Astrocyte of the spinal cord (primary cell): Measurements from ENCODE around the gene NRXN3.

Source experiments
- DNase-seq: peaks from one replicate; pipeline ENCODE4 v3.0.0; 2011; ENCODE audit warnings: low read depth, low spot score
- H3K4me3 ChIP-seq: 2 replicates; pipeline ENCODE4 v1.5.1; 2011; ENCODE audit warnings: low read depth, mild to moderate bottlenecking, low read length, moderate library complexity
- in situ Hi-C: cut with HindIII; loops from 2 replicates; pipeline ENCODE4 v1.10.0; 2017; ENCODE audit warnings: low sequenced_read_pairs
- TF ChIP-seq, protein P1 (sequence below): IDR thresholded peaks from 2 replicates; pipeline ENCODE4 v1.5.1; 2012; ENCODE audit warnings: low read depth, mild to moderate bottlenecking, low read length, inconsistent platforms

Gene NRXN3

DNA sequence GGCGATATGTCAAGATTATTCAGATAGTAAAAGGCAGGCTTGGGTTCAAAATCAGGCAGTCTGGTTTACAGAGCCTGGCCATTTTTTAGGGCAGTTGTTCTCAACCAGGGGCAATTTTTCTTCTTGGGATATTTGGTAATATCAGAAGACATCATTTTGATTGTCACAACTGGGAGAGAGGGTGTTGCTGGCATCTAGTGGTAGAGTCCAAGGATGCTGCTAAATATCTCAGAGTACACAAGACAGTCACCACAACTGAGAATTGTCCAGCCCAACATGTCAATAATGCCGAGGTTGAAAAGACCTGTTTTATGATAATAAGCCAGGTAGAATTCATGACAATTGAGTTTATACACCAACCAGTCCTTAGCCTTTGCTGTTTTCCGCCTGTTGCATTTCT lies 733.9 kb downstream of the NRXN3 start:
- no peak overlapping the region for H3K4me3 ChIP-seq
- DNase-seq: no peak
- in situ Hi-C loops: no loop called here
- TF ChIP-seq, protein P1, sequence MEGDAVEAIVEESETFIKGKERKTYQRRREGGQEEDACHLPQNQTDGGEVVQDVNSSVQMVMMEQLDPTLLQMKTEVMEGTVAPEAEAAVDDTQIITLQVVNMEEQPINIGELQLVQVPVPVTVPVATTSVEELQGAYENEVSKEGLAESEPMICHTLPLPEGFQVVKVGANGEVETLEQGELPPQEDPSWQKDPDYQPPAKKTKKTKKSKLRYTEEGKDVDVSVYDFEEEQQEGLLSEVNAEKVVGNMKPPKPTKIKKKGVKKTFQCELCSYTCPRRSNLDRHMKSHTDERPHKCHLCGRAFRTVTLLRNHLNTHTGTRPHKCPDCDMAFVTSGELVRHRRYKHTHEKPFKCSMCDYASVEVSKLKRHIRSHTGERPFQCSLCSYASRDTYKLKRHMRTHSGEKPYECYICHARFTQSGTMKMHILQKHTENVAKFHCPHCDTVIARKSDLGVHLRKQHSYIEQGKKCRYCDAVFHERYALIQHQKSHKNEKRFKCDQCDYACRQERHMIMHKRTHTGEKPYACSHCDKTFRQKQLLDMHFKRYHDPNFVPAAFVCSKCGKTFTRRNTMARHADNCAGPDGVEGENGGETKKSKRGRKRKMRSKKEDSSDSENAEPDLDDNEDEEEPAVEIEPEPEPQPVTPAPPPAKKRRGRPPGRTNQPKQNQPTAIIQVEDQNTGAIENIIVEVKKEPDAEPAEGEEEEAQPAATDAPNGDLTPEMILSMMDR: no peak

DNA sequence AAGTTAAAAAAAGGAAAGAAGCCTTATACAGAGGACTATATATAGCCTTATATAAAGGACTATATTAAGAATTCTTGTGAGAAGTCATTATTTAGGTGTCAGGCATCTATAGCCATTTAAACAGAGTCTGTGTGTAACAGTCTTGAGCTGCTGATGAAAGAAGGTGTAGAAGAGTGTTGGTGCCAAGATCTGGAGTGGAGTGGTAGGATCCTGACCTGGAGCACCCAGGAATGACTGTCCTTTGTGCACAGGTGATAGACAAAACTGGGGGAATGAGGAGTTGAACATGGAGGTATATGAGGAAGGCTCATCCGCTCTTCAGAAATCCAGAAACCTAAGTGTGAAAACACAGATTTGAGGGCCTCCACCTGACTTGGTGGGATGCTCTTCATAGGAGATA lies 747.3 kb downstream of the NRXN3 start:
- no peak overlapping the region for H3K4me3 ChIP-seq
- in situ Hi-C loops: no loop called here
- no peak for DNase-seq
- TF ChIP-seq, protein P1: no peak

DNA sequence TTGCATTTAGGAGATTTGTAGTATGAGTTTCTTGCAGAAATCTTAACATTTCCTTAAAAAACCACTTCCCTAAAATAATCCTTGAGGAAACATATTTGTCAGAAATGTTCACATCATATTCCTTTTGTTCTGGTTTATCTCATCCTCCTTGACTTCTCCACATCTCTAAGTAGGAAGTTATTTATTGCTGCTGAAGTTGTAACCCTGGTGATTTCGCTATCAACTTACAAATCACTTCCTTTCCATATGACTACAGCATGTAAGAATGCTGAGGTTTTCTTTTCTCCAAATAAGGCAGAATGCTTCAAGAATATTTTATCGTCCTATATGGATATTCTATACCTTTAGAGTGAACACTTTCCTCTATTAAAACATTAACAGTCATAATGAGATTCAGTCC lies 751.7 kb downstream of the NRXN3 start:
- peak; percentile 82 for DNase-seq
- no peak overlapping the region for H3K4me3 ChIP-seq
- TF ChIP-seq, protein P1: no peak
- in situ Hi-C loops: no loop called here

DNA sequence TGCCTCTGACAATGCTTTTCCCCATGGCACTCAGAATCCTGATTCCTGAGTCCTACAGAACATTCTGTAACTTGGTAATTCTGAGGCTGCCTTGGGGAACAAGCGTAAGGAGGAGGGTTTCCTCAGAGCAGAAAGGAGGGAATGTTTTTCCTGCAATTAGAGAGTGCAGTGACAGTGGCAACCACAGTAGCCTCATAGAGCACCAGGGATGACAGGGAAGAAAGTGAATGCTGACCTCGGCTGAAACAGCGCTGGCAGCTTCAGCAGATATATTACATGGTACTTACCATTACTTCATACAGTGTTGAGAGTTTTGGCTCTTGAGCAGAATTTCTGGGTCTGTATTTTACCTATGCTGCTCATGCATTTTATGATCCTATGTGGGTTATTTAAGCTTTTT lies 757.1 kb downstream of the NRXN3 start:
- H3K4me3 ChIP-seq: no peak overlapping the region
- no peak for DNase-seq
- TF ChIP-seq, protein P1: no peak
- in situ Hi-C loops: no loop called here

DNA sequence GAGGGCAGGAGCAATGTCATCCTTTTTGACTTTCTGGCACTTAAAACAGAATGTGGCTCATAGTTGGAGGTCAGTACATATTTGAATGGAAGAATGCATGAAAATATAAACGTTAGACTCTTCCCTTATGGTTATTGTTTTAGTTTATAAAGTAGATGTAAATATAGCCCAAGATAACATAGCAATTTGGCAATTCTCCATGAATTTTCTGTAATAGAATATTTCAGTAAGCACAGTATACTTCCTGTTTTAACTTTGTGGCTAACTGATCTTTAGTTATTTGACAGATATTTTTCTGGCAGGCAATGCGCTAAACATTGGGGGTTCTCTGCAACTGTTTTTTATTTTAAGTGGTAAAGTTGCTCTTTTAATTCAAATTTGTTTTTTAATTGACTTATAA lies 763.0 kb downstream of the NRXN3 start:
- TF ChIP-seq, protein P1: no peak
- no peak overlapping the region for H3K4me3 ChIP-seq
- DNase-seq: no peak
- in situ Hi-C loops: no loop called here

DNA sequence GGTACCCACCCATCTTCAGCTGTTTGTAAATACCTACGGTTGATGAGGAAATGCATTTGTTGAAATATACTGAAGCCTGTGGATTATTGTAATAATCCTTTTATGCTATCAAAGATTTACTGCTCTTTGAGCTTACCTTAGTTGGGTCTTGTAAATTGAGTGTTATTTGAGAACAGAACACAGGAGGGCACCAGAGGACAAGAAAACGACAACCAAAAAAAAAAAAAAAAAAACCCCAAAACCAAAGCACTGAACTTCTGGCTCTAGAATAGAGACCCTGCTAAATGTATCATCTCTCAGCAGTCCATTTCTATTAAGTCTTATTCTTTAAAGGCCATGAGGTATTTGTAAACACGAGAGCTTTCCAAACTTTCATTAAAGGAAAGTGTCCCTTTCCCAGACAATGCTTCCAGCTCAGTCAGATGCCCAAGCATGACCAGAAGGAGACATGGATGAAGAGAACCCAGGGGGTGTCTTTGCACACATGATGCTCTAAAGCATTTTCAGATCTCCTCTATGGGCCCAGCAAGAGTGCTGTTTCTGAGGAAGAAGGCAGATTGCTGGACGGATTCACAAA lies 763.9 kb downstream of the NRXN3 start:
- in situ Hi-C loops: no loop called here
- TF ChIP-seq, protein P1: peak; percentile 48
- no peak overlapping the region for H3K4me3 ChIP-seq
- peak; percentile 51 for DNase-seq

DNA sequence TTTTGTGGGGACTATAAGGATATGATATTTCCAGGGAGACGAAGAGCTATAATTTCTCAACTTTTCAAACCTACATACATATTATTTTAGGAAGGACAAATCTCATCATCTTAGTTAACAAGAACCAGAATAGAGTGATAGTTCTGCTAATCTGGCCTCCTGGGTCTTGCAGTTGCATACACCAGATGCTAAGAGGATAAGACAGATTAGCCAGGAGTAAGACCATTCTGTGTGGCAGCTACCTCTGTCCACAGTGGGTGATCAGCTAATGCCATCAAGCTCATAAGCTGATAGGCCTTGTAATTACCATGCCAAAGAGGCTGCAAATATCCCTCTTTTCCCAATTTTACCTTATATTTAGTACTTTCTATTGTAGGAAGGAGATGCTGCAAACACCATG lies 776.8 kb downstream of the NRXN3 start:
- H3K4me3 ChIP-seq: no peak overlapping the region
- TF ChIP-seq, protein P1: no peak
- DNase-seq: no peak
- in situ Hi-C loops: no loop called here
